Measurements from ENCODE around the gene TSPAN7. TPM values are rescaled to one million over a fixed set of nuclear protein-coding genes. Genes with fewer than 3 reads are reported as not detected.

Gene TSPAN7
- total RNA-seq, 4 donors from 2014 or later, result 10.7 to 25.7 (median 16.0) TPM

- H3K27ac ChIP-seq, result no peak overlapping the region
- WGBS, result 63% methylated on average over 2 of the region's 2 CpGs
Measured at GRCh38 chrX:38578167-38578566, 16.8 kb downstream of the TSPAN7 start.

GRCh38 chrX:38583181-38583580 lies 21.8 kb downstream of the TSPAN7 start:
- TF ChIP-seq CTCF (IDR thresholded peaks at IDR 0.05) (no peak), EP300 (IDR thresholded peaks at IDR 0.05) (no peak), POLR2A (IDR thresholded peaks at IDR 0.05) (no peak)
- no peak overlapping the region for H3K4me3 ChIP-seq
- 87% methylated on average over 5 of the region's 5 CpGs for WGBS
- H3K36me3 ChIP-seq, result no peaks in the 10 kb centered on the region
- H3K9me3 ChIP-seq, result no peaks in the 10 kb centered on the region
- H3K27ac ChIP-seq, result no peak overlapping the region
- no peaks in the 10 kb centered on the region for H3K27me3 ChIP-seq
- no peaks in the 10 kb centered on the region for H3K4me1 ChIP-seq
- DNase-seq (ENCODE audit: low spot score in 2 of 2), result no peak

More at GRCh38 chrX:38578167-38578566, 16.8 kb downstream of the TSPAN7 start:
- Histone ChIP-seq H3K36me3 (no peaks in the 10 kb centered on the region), H3K4me3 (no peak overlapping the region), H3K4me1 (no peaks in the 10 kb centered on the region), H3K27me3 (no peaks in the 10 kb centered on the region), H3K9me3 (no peaks in the 10 kb centered on the region)
- TF ChIP-seq POLR2AphosphoS5 (IDR thresholded peaks at IDR 0.05) (no peak), POLR2A (IDR thresholded peaks at IDR 0.05) (no peak), EP300 (IDR thresholded peaks at IDR 0.05) (no peak), CTCF (IDR thresholded peaks at IDR 0.05) (no peak)
- no peak for DNase-seq (ENCODE audit: low spot score in 2 of 2)

DNA sequence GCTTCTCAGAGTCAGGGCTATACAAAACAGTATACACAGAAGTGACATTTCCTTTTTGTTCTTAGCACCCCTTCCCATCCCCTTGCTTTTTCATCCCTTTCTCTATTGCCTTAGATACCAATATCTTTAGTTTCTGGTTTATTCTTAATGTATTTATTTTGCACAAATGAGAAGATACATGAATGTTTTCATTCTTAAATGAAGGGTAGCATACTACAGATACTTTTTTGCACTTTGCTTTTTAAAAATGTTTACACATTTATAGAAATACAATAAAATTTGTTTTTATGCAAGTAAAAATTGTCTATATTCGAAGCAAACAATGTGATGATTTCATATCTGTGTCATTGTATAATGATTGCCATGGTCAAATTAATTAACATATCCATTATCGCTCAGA lies 33.1 kb downstream of the TSPAN7 start:
- Histone ChIP-seq H3K4me1 (no peaks in the 10 kb centered on the region), H3K27me3 (no peaks in the 10 kb centered on the region), H3K36me3 (no peaks in the 10 kb centered on the region), H3K27ac (no peak overlapping the region), H3K4me3 (no peak overlapping the region), H3K9me3 (no peaks in the 10 kb centered on the region)
- WGBS, result 70% methylated on average over 2 of the region's 2 CpGs
- TF ChIP-seq CTCF (IDR thresholded peaks at IDR 0.05) (no peak), EP300 (IDR thresholded peaks at IDR 0.05) (no peak), POLR2A (IDR thresholded peaks at IDR 0.05) (no peak), POLR2AphosphoS5 (IDR thresholded peaks at IDR 0.05) (no peak)
- no peak for DNase-seq (ENCODE audit: low spot score in 2 of 2)

DNA sequence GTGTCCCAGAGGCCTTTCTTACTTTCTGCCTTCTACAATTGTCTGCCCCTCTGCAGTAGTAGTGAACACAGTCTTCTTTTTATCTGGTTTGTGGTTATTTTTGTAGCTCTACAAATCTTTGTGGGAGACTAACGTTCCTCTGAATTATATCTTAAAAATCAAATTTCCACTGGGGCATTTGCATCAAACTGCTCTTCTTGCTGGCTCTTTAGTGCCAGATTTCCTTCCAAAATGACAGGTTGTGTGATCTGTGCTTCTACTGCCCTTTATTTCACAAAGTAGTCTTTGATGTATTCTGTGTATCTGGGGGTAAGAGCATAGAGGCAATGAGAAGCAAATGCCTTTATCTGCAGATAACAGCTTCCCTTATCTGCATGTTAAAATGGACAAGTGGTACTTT lies 34.5 kb downstream of the TSPAN7 start:
- H3K27ac ChIP-seq, result no peak overlapping the region
- no peaks in the 10 kb centered on the region for H3K9me3 ChIP-seq
- no peaks in the 10 kb centered on the region for H3K27me3 ChIP-seq
- no peak overlapping the region for H3K4me3 ChIP-seq
- H3K4me1 ChIP-seq, result no peaks in the 10 kb centered on the region
- no peak for TF ChIP-seq POLR2AphosphoS5 (IDR thresholded peaks at IDR 0.05)
- no peak for TF ChIP-seq CTCF (IDR thresholded peaks at IDR 0.05)
- TF ChIP-seq EP300 (IDR thresholded peaks at IDR 0.05), result no peak
- no peak for DNase-seq (ENCODE audit: low spot score in 2 of 2)
- 36% methylated on average over 1 of the region's 1 CpG for WGBS
- H3K36me3 ChIP-seq, result no peaks in the 10 kb centered on the region

DNA sequence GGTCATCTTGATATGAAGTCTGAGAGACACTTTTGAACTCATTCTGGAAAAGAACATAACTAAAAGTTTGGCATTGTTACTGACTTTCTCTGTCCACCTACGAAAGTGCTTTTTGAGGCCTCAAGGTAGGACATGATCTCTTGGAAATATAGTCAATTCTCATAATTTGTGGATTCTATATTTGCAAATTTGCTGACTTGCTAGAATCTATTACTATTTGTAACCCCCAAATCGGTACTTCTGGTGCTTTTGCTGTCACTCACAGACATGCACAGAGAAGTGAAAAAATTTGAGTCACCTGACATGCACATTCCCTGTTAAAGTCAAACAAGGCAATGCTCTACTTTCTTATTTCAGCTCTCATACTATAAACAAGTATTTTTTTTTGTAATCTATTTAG lies 35.6 kb downstream of the TSPAN7 start:
- Histone ChIP-seq H3K36me3 (no peaks in the 10 kb centered on the region), H3K9me3 (no peaks in the 10 kb centered on the region), H3K4me3 (no peak overlapping the region), H3K4me1 (no peaks in the 10 kb centered on the region), H3K27ac (no peak overlapping the region), H3K27me3 (no peaks in the 10 kb centered on the region)
- WGBS, result 57% methylated on average over 2 of the region's 2 CpGs
- no peak for DNase-seq (ENCODE audit: low spot score in 2 of 2)
- TF ChIP-seq POLR2AphosphoS5 (IDR thresholded peaks at IDR 0.05) (no peak), CTCF (IDR thresholded peaks at IDR 0.05) (no peak), EP300 (IDR thresholded peaks at IDR 0.05) (no peak), POLR2A (IDR thresholded peaks at IDR 0.05) (no peak)

Measured in suprapubic skin (tissue), 4 donors.